A673 (cell line): Measurements from ENCODE around the gene ST3GAL2.

Experiments
- EZH2 ChIP-seq: fragments of 200-600 bp; sonication (generic); IDR thresholded peaks from 2 replicates; pipeline ENCODE4 v1.6.1; 2017; ENCODE audit warnings: borderline replicate concordance, low read depth, mild to moderate bottlenecking, mixed read lengths, antibody characterized with exemption, low read length; ENCODE audit not compliant: poor library complexity, severe bottlenecking
- TF ChIP-seq, protein P1 (sequence below): fragments of 300-800, 200-600 bp; sonication (generic); conservative IDR thresholded peaks from 2 replicates; pipeline ENCODE4 v1.5.1; 2017; ENCODE audit warnings: low read depth, mild to moderate bottlenecking, antibody characterized with exemption, low read length, moderate library complexity, mixed read lengths

DNA sequence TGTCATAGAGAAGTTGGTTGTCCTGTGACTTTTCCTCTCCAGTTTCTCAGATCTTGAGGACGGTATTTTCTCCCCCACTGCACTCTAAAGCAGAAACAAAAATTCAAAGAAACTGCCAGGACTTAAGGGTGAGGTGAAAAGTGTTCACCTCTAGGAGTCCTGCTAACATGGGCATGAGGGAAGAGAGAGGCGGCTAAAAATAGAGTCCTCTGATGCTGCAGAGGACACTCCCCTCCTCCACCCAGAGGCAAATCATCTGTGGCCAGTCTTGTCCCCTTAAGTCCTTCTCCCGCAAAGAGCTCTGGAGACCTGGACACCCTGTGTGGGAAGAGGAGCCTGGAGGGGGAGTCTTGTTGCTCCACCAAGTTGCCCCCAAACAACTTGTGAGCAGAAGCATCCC lies 96.9 kb downstream of the ST3GAL2 start:
- no peak for TF ChIP-seq EZH2
- TF ChIP-seq, protein P1, sequence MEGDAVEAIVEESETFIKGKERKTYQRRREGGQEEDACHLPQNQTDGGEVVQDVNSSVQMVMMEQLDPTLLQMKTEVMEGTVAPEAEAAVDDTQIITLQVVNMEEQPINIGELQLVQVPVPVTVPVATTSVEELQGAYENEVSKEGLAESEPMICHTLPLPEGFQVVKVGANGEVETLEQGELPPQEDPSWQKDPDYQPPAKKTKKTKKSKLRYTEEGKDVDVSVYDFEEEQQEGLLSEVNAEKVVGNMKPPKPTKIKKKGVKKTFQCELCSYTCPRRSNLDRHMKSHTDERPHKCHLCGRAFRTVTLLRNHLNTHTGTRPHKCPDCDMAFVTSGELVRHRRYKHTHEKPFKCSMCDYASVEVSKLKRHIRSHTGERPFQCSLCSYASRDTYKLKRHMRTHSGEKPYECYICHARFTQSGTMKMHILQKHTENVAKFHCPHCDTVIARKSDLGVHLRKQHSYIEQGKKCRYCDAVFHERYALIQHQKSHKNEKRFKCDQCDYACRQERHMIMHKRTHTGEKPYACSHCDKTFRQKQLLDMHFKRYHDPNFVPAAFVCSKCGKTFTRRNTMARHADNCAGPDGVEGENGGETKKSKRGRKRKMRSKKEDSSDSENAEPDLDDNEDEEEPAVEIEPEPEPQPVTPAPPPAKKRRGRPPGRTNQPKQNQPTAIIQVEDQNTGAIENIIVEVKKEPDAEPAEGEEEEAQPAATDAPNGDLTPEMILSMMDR: no peak
